ENCODE measurements around the gene GP5. TPM values are rescaled to one million over a fixed set of nuclear protein-coding genes. Genes with fewer than 3 reads are reported as not detected.

GP5 gene
- total RNA-seq, 1 experiment from 2014 or later, result not detected

- Histone ChIP-seq H2AK5ac (ENCODE audit: insufficient read length, low read length) (no peak overlapping the region), H3K18ac (ENCODE audit: insufficient read length, low read depth, low read length) (no peak overlapping the region), H3K56ac (ENCODE audit: insufficient read length, low read depth, low read length) (no peak overlapping the region), H3K79me2 (ENCODE audit: insufficient read depth, low read length) (no peaks in the 10 kb centered on the region), H2BK5ac (ENCODE audit: insufficient read length, low read length) (no peak overlapping the region), H3K27ac (ENCODE audit: insufficient read length, low read depth, low read length) (no peak overlapping the region), H4K5ac (ENCODE audit: insufficient read length, low read depth, low read length) (no peak overlapping the region), H3K14ac (ENCODE audit: insufficient read depth, low read length) (no peak overlapping the region), H3K9ac (ENCODE audit: extremely low read depth, insufficient read length, low read length) (no peak overlapping the region), H3K23me2 (ENCODE audit: insufficient read length, low read depth, low read length, poor library complexity, severe bottlenecking) (no peaks in the 10 kb centered on the region), H3K4ac (ENCODE audit: low read depth, low read length) (no peak overlapping the region), H2BK20ac (ENCODE audit: low read depth, low read length, poor library complexity, severe bottlenecking) (no peak overlapping the region), H2BK12ac (ENCODE audit: insufficient read length, low read depth, low read length) (no peak overlapping the region), H2BK120ac (ENCODE audit: low read depth, low read length, poor library complexity, severe bottlenecking) (no peak overlapping the region), H3K9me3 (ENCODE audit: control insufficient read depth, low read depth, low read length) (no peaks in the 10 kb centered on the region), H3K23ac (ENCODE audit: insufficient read length, low read depth, low read length) (no peak overlapping the region), H3K4me2 (ENCODE audit: insufficient read depth, insufficient read length, low read length) (no peak overlapping the region), H4K20me1 (ENCODE audit: control insufficient read depth, insufficient read depth, insufficient read length) (no peaks in the 10 kb centered on the region), H3K27me3 (ENCODE audit: insufficient read depth, low read length) (no peaks in the 10 kb centered on the region), H4K8ac (replicated peaks; ENCODE audit: insufficient read length, low read depth, low read length) (no peak overlapping the region), H4K91ac (ENCODE audit: insufficient read length, low read depth, low read length) (no peak overlapping the region), H2BK15ac (ENCODE audit: low read depth, low read length) (no peak overlapping the region), H3K79me1 (ENCODE audit: insufficient read depth, low read depth, low read length, poor library complexity, severe bottlenecking) (no peaks in the 10 kb centered on the region), H2AFZ (ENCODE audit: low read length) (no peak overlapping the region), H3K4me1 (ENCODE audit: insufficient read depth, low read length) (no peaks in the 10 kb centered on the region), H3T11ph (ENCODE audit: low read length) (no peak overlapping the region)
- H3K4me3 Mint-ChIP-seq, result no peak overlapping the region
- H3K27me3 Mint-ChIP-seq (ENCODE audit: low read depth), result no peaks in the 10 kb centered on the region
- H3K9me3 Mint-ChIP-seq, result no peaks in the 10 kb centered on the region
- DNase-seq, result no peak
- peaks cover 16 to 54% (median 51%) of the 10 kb centered on the region in 3 experiments; a peak in 6 of 7 replicates for H3K36me3 Mint-ChIP-seq (ENCODE audit: insufficient read depth in 1 of 3, low read depth in 3 of 3)
- WGBS (ENCODE audit: extremely low coverage, insufficient read length, low lambda C conversion rate), result no CpG with 5 or more reads among the region's 7 CpGs
- TF ChIP-seq, protein P1, sequence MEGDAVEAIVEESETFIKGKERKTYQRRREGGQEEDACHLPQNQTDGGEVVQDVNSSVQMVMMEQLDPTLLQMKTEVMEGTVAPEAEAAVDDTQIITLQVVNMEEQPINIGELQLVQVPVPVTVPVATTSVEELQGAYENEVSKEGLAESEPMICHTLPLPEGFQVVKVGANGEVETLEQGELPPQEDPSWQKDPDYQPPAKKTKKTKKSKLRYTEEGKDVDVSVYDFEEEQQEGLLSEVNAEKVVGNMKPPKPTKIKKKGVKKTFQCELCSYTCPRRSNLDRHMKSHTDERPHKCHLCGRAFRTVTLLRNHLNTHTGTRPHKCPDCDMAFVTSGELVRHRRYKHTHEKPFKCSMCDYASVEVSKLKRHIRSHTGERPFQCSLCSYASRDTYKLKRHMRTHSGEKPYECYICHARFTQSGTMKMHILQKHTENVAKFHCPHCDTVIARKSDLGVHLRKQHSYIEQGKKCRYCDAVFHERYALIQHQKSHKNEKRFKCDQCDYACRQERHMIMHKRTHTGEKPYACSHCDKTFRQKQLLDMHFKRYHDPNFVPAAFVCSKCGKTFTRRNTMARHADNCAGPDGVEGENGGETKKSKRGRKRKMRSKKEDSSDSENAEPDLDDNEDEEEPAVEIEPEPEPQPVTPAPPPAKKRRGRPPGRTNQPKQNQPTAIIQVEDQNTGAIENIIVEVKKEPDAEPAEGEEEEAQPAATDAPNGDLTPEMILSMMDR (conservative IDR thresholded peaks at IDR 0.05), result no peak
- no peaks in the 10 kb centered on the region for H3K4me1 Mint-ChIP-seq
- H3K27ac Mint-ChIP-seq, result no peak overlapping the region; a peak in 2 of 7 replicates
These were observed 25.9 kb upstream of the GP5 start for GRCh38 chr3:194424953-194425352.

All from H9 (cell line).